Activated CD8-positive, alpha-beta memory T cell treated with anti-CD3 and anti-CD28 coated beads, Interleukin-2, amount 50 U/mL, for 1 hour (primary cell): Measurements from ENCODE around the gene IFNA21.
"Not testable (repeated sequence)": the region's sequence is repeated elsewhere in the genome, so short reads cannot be mapped to it uniquely, and the experiment has no call there.

ENCODE experiments used
- DNase-seq: peaks from one replicate; pipeline ENCODE4 v3.0.0-alpha.2; 2020; ENCODE audit errors: extremely low read depth

The IFNA21 gene

DNA sequence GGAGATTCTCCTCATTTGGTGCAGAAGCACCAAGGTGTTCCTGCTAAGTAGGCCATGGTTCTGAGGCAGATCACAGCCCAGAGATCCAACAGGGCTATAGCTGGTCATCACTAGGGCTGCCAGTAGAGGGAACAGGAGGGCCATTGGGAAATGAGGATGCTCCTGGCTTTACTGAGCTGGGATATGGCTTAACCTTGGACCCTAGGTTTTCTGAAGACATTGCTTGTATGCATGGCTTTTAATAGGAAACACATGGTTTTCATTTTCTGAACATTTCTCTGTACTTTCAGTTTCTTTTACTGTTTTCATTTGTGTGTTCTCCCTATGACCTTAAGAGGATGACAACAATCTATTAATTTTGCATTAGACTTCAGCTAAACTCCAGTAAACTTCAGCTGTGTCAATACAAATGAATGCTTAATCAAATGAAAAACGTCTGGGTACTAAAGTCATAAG lies 25.0 kb downstream of the IFNA21 start, which contains the start of gene IFNW1:
TSS of gene IFNW1 (minus strand) at position 406 of the 456 bp plus-strand sequence. CDS start at position 144, 262 bp downstream.
- no peak for DNase-seq

DNA sequence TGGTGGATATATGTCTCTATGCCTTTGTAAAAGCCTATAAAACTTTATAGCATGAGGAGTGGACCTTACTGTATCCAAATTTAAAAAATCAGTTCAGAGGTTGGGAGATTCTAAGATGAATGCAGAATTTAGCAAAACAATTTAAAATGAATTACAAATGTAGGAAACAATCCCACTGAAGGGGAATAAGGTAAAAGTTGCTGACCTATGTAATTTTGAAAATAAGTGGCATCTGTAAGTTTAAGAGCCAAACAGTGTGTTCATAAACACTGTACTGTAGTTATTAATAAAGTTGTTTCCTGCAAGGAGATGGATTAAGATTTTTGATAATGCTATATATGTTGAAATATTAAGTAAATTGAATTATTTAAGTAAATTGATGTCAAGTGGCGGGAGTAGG lies 29.4 kb downstream of the IFNA21 start:
- DNase-seq: no peak

DNA sequence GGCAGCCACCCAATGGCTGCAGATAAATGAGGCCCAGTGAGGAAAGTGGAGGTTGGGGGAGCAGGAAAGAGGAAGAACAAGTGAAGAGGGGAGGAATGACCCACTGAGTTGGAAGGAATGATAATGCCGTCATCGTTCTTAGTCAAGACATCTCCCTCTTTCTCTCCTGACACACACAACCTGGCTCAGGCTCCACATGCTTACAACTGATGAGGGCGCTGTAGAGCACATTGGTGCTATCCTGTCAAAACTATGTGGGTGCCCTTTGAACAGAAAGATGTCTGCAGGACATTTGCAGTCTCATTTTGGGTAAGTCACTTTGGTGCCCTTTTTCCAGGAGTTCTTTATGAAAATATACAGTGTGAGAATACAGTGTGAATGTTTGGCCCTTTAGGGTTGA lies 30.7 kb downstream of the IFNA21 start:
- DNase-seq: no peak

DNA sequence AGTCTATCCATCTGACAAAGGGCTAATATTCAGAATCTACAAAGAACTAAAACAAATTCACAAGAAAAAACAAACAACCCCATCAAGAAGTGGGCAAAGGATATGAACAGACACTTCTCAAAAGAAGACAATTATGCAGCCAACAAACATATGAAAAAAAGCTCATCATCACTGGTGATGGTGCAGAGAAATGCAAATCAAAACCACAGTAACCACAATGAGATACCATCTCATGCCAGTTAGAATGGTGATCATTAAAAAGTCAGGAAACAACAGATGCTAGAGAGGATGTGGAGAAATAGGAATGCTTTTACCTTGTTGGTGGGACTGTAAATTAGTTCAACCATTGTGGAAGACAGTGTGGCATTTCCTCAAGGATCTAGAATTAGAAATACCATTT lies 38.3 kb downstream of the IFNA21 start:
- DNase-seq: not testable (repeated sequence)

DNA sequence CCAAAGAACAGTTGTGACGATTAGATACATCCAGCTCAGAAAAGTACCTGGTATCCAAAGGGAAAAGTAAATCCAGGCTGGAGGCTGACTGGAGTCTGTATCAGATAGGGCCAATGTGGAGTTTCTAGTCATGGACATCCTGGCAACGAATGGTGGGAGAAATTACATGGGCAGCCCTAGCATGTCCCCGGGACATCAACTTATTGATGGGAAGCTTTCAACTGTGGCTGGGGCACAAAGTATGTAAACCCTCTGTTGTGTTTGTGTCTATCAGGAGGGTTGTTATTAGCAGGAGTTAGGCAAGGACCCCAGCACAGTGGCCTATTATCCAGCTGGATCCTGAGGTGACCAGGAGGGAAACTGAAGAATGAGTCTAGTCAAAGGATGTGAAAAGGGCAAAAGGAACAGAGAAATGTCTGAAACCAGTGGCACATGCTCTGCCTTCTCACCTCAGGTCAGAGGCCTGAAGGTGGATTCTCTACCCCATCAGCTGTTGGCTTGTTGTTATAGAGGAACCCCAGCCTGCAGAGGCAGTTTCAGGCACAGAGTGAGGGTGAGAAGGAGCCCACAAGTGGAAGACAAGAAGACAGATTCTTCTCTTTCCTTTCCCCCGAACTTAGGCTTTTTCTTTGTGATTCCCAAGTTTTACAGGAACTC lies 44.7 kb downstream of the IFNA21 start:
- DNase-seq: no peak

DNA sequence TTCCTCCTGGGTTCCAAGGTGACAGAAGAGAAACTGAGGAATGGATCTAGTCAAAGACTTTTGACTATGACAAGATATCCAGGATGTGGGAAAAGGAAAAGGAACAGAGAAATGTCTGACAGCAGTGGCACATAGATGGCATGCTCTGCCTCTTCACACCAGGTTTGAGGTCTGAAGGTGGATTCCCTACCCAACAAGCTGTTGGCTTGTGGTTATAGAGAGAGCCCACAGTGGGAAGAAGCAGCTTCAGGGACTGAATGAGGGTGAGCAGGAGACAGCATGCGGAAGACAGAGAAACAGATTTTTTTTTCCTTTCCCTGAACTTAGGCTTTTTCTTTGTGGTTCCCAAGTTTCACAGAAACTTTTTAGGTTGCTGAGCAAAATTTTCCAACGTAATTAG lies 45.4 kb downstream of the IFNA21 start:
- no peak for DNase-seq

DNA sequence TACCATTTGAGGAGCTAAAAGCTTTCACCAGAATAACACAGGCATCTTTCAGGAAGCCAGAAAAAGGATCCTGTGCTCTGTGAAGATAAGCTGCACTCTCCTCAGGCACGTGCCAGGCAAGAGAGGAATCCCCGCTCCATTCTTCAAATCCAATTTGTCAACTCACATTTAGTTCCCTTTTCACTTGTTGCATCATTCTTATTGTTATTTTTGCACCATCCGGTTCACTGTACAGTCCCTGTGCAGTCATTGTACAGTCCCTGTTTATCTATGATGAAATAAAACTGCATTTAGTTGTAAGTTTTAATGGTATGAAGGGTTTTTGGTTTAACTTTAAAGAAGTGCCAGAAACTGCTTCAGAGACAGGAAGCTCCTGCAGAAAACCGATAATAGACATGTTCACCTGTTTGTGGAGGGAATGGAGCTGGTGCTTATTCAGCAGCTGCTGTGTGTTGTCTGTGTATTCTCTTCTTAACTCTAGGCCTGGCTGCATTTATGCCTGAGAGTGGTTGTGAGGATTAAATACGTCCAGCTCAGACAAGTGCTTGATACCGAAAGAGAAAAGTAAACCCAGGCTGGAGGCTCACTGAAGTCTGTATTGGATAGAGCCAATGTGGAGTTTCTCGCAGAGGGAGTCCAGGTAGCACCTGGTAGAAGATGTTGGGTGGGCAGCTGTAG lies 47.2 kb downstream of the IFNA21 start:
- no peak for DNase-seq
